ENCODE data around the gene MGMT. TPM values are rescaled to one million over a fixed set of nuclear protein-coding genes. Genes with fewer than 3 reads are reported as not detected.

MGMT gene
- total RNA-seq, 1 experiment from 2014 or later, result 21.2 TPM

- peak overlapping the region; percentile 47 for H3K4me2 ChIP-seq
- TF ChIP-seq CTCF (conservative IDR thresholded peaks at IDR 0.05), result no peak
- no peak for TF ChIP-seq EZH2 (IDR thresholded peaks at IDR 0.05; ENCODE audit: low read depth)
- H2AFZ ChIP-seq, result no peak overlapping the region
- H3K4me3 ChIP-seq, result no peak overlapping the region
- peaks cover 15% of the 10 kb centered on the region for H3K4me1 ChIP-seq (replicated peaks; ENCODE audit: insufficient read depth)
- H3K9me3 ChIP-seq (ENCODE audit: insufficient read depth, low read depth), result no peaks in the 10 kb centered on the region
- H3K9me2 ChIP-seq (ENCODE audit: insufficient read depth), result no peaks in the 10 kb centered on the region
- no TSS peak for BruUV-seq (replicated peaks)
- H3K27ac ChIP-seq, result no peak overlapping the region
- H3K36me3 ChIP-seq (ENCODE audit: low read depth), result no peaks in the 10 kb centered on the region
- 0 out of 2 replicates have a peak, but pooled peaks cover 3% of the 10 kb centered on the region for H3F3A ChIP-seq (ENCODE audit: insufficient read depth, low read depth)
- ChIA-PET POLR2A (ENCODE audit: unreplicated experiment) (no interaction called here), CTCF (no interaction called here)
- no peaks in the 10 kb centered on the region for H4K20me1 ChIP-seq (ENCODE audit: insufficient read depth)
- peak; percentile 6 to 60 for DNase-seq
- H3K79me2 ChIP-seq (ENCODE audit: low read depth), result no peaks in the 10 kb centered on the region
- intact Hi-C loops (cut with micrococcal nuclease; ENCODE audit: unreplicated experiment), result loop anchor here (10.0 kb wide), 1 partner anchor 71 kb away; no protein-coding TSS in a partner anchor
- H3K27me3 ChIP-seq (ENCODE audit: insufficient read depth, low read depth), result peaks cover 8% of the 10 kb centered on the region; the same call in 1 of the 2 replicates
These were observed 2.8 kb upstream of the MGMT start for GRCh38 chr10:129464251-129464650.

GRCh38 chr10:129465796-129466702 lies 992 bp upstream of the MGMT start:
- Histone ChIP-seq H3K36me3 (ENCODE audit: low read depth) (no peaks in the 10 kb centered on the region), H3K79me2 (ENCODE audit: low read depth) (no peaks in the 10 kb centered on the region), H3K27me3 (ENCODE audit: insufficient read depth, low read depth) (no peaks in the 10 kb centered on the region), H4K20me1 (ENCODE audit: insufficient read depth) (no peaks in the 10 kb centered on the region), H3K9me2 (ENCODE audit: insufficient read depth) (no peaks in the 10 kb centered on the region), H3F3A (ENCODE audit: insufficient read depth, low read depth) (0 out of 2 replicates have a peak, but pooled peaks cover 3% of the 10 kb centered on the region), H3K4me2 (peak overlapping the region; percentile 77), H2AFZ (peak overlapping the region; percentile 82), H3K4me3 (peak overlapping the region; percentile 50; the same call in 1 of the 2 replicates), H3K4me1 (replicated peaks; ENCODE audit: insufficient read depth) (peaks cover 15% of the 10 kb centered on the region), H3K9me3 (ENCODE audit: insufficient read depth, low read depth) (no peaks in the 10 kb centered on the region), H3K27ac (no peak overlapping the region)
- DNase-seq, result no peak
- BruUV-seq (replicated peaks), result TSS peak; percentile 52
- ChIA-PET POLR2A (ENCODE audit: unreplicated experiment) (interaction anchor here (0.6 kb wide), 1 partner anchor 66 kb away, joined by 8 read pairs; no protein-coding TSS in a partner anchor), CTCF (no interaction called here)
- TF ChIP-seq EZH2 (IDR thresholded peaks at IDR 0.05; ENCODE audit: low read depth) (no peak), CTCF (conservative IDR thresholded peaks at IDR 0.05) (no peak)
- intact Hi-C loops (cut with micrococcal nuclease; ENCODE audit: unreplicated experiment), result loop anchor here (10.0 kb wide), 1 partner anchor 69 kb away; no protein-coding TSS in a partner anchor

GRCh38 chr10:129467359-129468064 lies 471 bp downstream of the MGMT start:
- peak overlapping the region; percentile 81 for H2AFZ ChIP-seq
- 0 out of 2 replicates have a peak, but pooled peaks cover 3% of the 10 kb centered on the region for H3F3A ChIP-seq (ENCODE audit: insufficient read depth, low read depth)
- peak in 1 of 2 experiments; percentile 2 for DNase-seq
- H3K79me2 ChIP-seq (ENCODE audit: low read depth), result no peaks in the 10 kb centered on the region
- no peaks in the 10 kb centered on the region for H3K36me3 ChIP-seq (ENCODE audit: low read depth)
- peak overlapping the region; percentile 63 for H3K4me3 ChIP-seq
- no peaks in the 10 kb centered on the region for H3K27me3 ChIP-seq (ENCODE audit: insufficient read depth, low read depth)
- TF ChIP-seq CTCF (conservative IDR thresholded peaks at IDR 0.05), result no peak
- TF ChIP-seq EZH2 (IDR thresholded peaks at IDR 0.05; ENCODE audit: low read depth), result no peak
- peak overlapping the region; percentile 83 for H3K4me2 ChIP-seq
- peaks cover 15% of the 10 kb centered on the region for H3K4me1 ChIP-seq (replicated peaks; ENCODE audit: insufficient read depth)
- POLR2A ChIA-PET (ENCODE audit: unreplicated experiment), result no interaction called here
- H3K9me2 ChIP-seq (ENCODE audit: insufficient read depth), result no peaks in the 10 kb centered on the region
- BruUV-seq (replicated peaks), result no TSS peak
- no peaks in the 10 kb centered on the region for H3K9me3 ChIP-seq (ENCODE audit: insufficient read depth, low read depth)
- no peaks in the 10 kb centered on the region for H4K20me1 ChIP-seq (ENCODE audit: insufficient read depth)
- H3K27ac ChIP-seq, result no peak overlapping the region
- intact Hi-C loops (cut with micrococcal nuclease; ENCODE audit: unreplicated experiment), result loop anchor here (10.0 kb wide), 1 partner anchor 67 kb away; no protein-coding TSS in a partner anchor
- CTCF ChIA-PET, result interaction anchor here (0.8 kb wide), 1 partner anchor 55 kb away, joined by 7 read pairs; no protein-coding TSS in a partner anchor

All from PC-9 (cell line).